ENCODE results near the gene NKX3-2. TPM values are rescaled to one million over a fixed set of nuclear protein-coding genes. Genes with fewer than 3 reads are reported as not detected.

NKX3-2 gene
- total and polyA plus RNA-seq, 8 donors = 0.06 to 0.47 (median 0.12) TPM; not detected in 1

DNA sequence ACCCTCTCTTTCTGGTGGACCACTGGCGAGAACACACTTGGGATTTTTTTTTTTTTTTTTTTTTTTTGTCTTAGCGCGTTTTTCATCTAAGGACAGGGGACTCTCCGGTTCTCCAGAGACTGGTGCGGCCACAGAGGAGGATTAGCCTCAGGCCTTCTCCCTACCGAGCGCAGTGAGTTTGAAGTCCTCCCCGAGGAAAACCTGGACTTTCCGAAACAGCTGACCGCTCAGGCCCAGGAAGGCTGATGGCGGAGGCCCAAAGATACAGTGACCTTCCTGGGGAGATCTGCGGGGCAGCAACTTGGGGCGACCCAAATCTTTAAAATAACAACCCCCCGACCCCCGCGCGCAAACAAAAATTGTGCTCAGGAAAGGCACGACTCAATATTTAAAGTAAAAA is 9.2 kb downstream of the NKX3-2 start:
- FAIRE-seq (no peak), ATAC-seq (no peak), DNase-seq (peak in 1 of 6 donors; percentile 15)
- intact Hi-C loops (cut with DNase I) = loop anchor here in 1 of 3 donors (10.0 kb wide), 1 partner anchor 690 kb away; no protein-coding TSS in a partner anchor
- 7 to 9% methylated on average over 18 of the region's 18 CpGs for WGBS, 2 donors
- TF ChIP-seq, protein P1, sequence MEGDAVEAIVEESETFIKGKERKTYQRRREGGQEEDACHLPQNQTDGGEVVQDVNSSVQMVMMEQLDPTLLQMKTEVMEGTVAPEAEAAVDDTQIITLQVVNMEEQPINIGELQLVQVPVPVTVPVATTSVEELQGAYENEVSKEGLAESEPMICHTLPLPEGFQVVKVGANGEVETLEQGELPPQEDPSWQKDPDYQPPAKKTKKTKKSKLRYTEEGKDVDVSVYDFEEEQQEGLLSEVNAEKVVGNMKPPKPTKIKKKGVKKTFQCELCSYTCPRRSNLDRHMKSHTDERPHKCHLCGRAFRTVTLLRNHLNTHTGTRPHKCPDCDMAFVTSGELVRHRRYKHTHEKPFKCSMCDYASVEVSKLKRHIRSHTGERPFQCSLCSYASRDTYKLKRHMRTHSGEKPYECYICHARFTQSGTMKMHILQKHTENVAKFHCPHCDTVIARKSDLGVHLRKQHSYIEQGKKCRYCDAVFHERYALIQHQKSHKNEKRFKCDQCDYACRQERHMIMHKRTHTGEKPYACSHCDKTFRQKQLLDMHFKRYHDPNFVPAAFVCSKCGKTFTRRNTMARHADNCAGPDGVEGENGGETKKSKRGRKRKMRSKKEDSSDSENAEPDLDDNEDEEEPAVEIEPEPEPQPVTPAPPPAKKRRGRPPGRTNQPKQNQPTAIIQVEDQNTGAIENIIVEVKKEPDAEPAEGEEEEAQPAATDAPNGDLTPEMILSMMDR (IDR thresholded peaks at IDR 0.05) = no peak
- Histone ChIP-seq H3K36me3 (no peaks in the 10 kb centered on the region), H3K9me3 (no peaks in the 10 kb centered on the region), H3K27me3 (peaks cover 0 to 74% (median 7%) of the 10 kb centered on the region in 4 donors), H3K27ac (no peak overlapping the region), H3K4me1 (peaks cover 0 to 4% (median 0%) of the 10 kb centered on the region in 3 donors), H3K4me3 (no peak overlapping the region)

DNA sequence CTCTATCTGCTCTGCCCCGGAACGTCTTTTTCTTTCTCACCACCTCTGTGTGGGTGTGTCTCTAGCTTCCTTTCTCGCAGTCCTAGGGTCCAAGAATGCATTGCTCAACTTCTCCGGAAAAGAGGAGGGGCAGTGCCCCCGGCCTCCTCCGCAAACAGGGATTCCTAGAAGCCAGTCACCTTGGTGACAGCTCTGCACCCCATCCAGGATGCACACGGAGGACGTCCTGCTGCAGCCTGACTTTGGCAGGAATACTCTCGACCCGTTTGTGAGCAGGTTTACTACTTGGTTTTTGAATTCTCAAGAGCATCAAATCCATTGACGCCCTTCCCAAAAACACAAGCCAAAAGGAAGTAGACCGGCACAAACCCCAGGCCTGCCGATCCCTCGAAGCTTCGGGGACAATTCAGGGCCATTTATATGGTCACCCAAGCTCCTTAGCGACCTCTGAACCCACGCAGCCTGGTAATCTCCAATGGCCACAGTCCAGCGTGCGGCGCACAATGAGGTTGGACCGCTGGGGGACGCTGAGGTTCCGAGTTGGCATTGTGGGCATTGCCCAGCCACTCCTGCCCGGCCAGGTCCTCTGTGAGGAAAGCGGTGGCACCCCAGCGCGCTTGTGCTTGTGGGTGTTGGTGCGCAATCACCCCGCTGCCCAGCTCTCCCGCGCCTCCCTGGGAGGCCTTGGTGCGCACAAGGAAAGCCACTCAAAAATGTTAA is 9.8 kb downstream of the NKX3-2 start:
- H3K4me1 ChIP-seq = peaks cover 0 to 4% (median 0%) of the 10 kb centered on the region in 3 donors
- H3K27me3 ChIP-seq = peaks cover 0 to 69% (median 7%) of the 10 kb centered on the region in 4 donors
- H3K4me3 ChIP-seq = no peak overlapping the region
- H3K9me3 ChIP-seq = no peaks in the 10 kb centered on the region
- FAIRE-seq (no peak), DNase-seq (peak in 1 of 6 donors; percentile 62), ATAC-seq (no peak)
- no peak overlapping the region for H3K27ac ChIP-seq
- TF ChIP-seq, protein P1 (IDR thresholded peaks at IDR 0.05) = no peak
- no peaks in the 10 kb centered on the region for H3K36me3 ChIP-seq
- intact Hi-C loops (cut with DNase I) = loop anchor here in 1 of 3 donors (10.0 kb wide), 1 partner anchor 690 kb away; no protein-coding TSS in a partner anchor
- WGBS, 2 donors = 5 to 8% methylated on average over 32 of the region's 32 CpGs

DNA sequence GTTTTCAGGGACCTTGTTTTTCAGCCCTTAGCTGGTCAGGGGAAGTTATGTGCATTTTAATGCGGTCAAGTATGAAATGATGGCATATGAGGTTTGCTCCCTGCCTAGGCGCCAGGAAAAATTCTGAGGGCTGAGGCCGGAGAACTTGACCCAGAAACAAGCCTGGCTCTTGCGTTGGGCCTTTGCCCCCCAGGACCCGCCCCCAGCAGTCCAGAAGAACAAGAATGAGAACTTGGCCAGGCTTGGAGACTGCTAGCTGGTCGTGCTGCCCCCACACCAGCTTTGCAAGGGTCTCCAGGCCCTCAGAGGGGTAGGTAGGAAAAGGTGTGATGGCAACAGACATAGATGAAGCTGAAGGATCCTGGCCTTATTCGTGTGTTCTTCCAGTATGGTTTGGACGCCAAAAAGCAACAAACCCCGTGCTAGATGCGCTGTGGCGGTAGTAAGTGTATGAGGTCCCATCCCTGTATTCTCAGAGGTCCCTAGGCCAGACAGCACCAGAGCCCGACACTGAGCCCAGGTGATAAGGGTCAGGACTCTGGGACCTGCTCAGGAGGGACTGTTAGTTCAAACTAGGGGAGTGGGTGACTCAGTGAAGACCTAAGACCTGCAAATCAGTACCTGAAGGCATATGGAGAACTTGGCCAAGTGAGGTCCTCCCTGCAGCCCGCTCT is 10.5 kb downstream of the NKX3-2 start:
- DNase-seq (peak in 1 of 6 donors; percentile 12), FAIRE-seq (no peak), ATAC-seq (no peak)
- H3K4me3 ChIP-seq = no peak overlapping the region
- no peaks in the 10 kb centered on the region for H3K36me3 ChIP-seq
- intact Hi-C loops (cut with DNase I) = loop anchor here in 1 of 3 donors (10.0 kb wide), 1 partner anchor 689 kb away; no protein-coding TSS in a partner anchor
- peaks cover 0 to 69% (median 7%) of the 10 kb centered on the region in 4 donors for H3K27me3 ChIP-seq
- H3K4me1 ChIP-seq = no peaks in the 10 kb centered on the region
- TF ChIP-seq, protein P1 (IDR thresholded peaks at IDR 0.05) = no peak
- H3K27ac ChIP-seq = no peak overlapping the region
- H3K9me3 ChIP-seq = no peaks in the 10 kb centered on the region
- WGBS, 2 donors = 9 to 10% methylated on average over 13 of the region's 13 CpGs

DNA sequence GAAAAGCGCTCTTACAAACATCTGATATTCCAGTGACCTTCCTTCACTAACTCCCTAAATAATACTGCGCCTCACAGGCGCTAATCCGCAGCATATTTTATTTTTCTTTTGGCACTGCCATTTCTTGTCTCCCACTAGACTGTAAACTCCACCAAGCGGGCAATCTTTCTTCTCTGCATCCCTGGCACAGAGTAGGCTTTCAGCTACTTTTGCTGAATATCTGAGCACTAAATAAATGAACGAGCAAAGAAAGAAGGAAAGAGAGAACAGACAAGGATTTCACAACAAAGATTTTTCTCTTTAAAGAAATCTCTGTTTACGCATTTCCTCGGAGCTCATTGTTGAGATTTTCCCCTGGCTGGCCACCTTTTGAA is 12.7 kb downstream of the NKX3-2 start:
- no peaks in the 10 kb centered on the region for H3K9me3 ChIP-seq
- peaks cover 0 to 62% (median 6%) of the 10 kb centered on the region in 4 donors for H3K27me3 ChIP-seq
- 30 to 31% methylated on average over 8 of the region's 8 CpGs for WGBS, 2 donors
- no peak for DNase-seq
- H3K36me3 ChIP-seq = no peaks in the 10 kb centered on the region
- TF ChIP-seq, protein P1 (IDR thresholded peaks at IDR 0.05) = no peak
- no peak for FAIRE-seq
- intact Hi-C loops (cut with DNase I) = loop anchor here in 1 of 3 donors (10.0 kb wide), 1 partner anchor 687 kb away; no protein-coding TSS in a partner anchor
- no peak overlapping the region for H3K4me3 ChIP-seq
- no peaks in the 10 kb centered on the region for H3K4me1 ChIP-seq
- ATAC-seq = no peak
- H3K27ac ChIP-seq = no peak overlapping the region

Data from pancreas (tissue), 10 donors.